SK-N-SH (cell line): ENCODE measurements around the gene APBA2.
"Not testable (repeated sequence)": the region's sequence is repeated elsewhere in the genome, so short reads cannot be mapped to it uniquely, and the experiment has no call there.

ENCODE experiments used
- CTCF ChIP-seq: fragments of 200-600 bp; sonication (generic); IDR thresholded peaks from 2 replicates; pipeline ENCODE4 v1.6.1; 2017; ENCODE audit warnings: antibody characterized with exemption, mild to moderate bottlenecking, moderate library complexity
- EP300 ChIP-seq, 2 experiments: IDR thresholded peaks; 2 replicates each; pipeline versions ENCODE4 v1.4.0 to v1.6.1; 2012; ENCODE audit warnings: borderline replicate concordance in 1 of 2, low read depth in 1 of 2, low read length in 1 of 2
- PBX3 ChIP-seq: IDR thresholded peaks from 2 replicates; pipeline ENCODE4; 2012
- POLR2AphosphoS5 ChIP-seq: IDR thresholded peaks from 2 replicates; pipeline ENCODE4 v1.6.1; 2012; ENCODE audit warnings: low read depth, low read length
- RAD21 ChIP-seq: IDR thresholded peaks from 2 replicates; pipeline ENCODE4 v1.6.1; 2012; ENCODE audit warnings: mild to moderate bottlenecking, low read length
- ZBTB33 ChIP-seq: IDR thresholded peaks from 2 replicates; pipeline ENCODE4 v1.4.0; 2012; ENCODE audit warnings: low read depth, borderline replicate concordance

- TF ChIP-seq CTCF; POLR2AphosphoS5; ZBTB33; EP300 (IDR thresholded peaks at IDR 0.05; ENCODE audit: borderline replicate concordance in 1 of 2, low read depth in 1 of 2, low read length in 1 of 2); RAD21; PBX3: not testable (repeated sequence)
Measured at GRCh38 chr15:29167122-29167521, 281.3 kb downstream of the APBA2 start.
